Stomach smooth muscle (tissue), 2 donors: ENCODE results near the gene OR1D5.
A peak's percentile ranks its signal among the peaks of the same experiment; 100 is the strongest.
"Not testable (repeated sequence)": the region's sequence is repeated elsewhere in the genome, so short reads cannot be mapped to it uniquely, and the experiment has no call there.

ENCODE experiments used
- H3K27ac ChIP-seq: one replicate; pipeline ENCODE4 v1.7.0; 2013; ENCODE audit warnings: mild to moderate bottlenecking, low read length, inconsistent platforms
- H3K27me3 ChIP-seq, 2 donors: one replicate each; pipeline ENCODE4 v1.7.0; 2013; ENCODE audit warnings: low read length in 2 of 2; ENCODE audit not compliant: insufficient read depth in 2 of 2, control insufficient read depth in 1 of 2
- H3K36me3 ChIP-seq, 2 donors: one replicate each; pipeline ENCODE4 v1.7.0; 2013; ENCODE audit warnings: low read length in 2 of 2; ENCODE audit not compliant: control insufficient read depth in 2 of 2, insufficient read depth in 2 of 2
- H3K4me1 ChIP-seq: one replicate; pipeline ENCODE4 v1.7.0; 2013; ENCODE audit warnings: low read length; ENCODE audit not compliant: control insufficient read depth, insufficient read depth
- H3K4me3 ChIP-seq, 2 donors: one replicate each; pipeline ENCODE4 v1.7.0; 2013; ENCODE audit warnings: low read length in 2 of 2
- H3K9ac ChIP-seq, 2 donors: one replicate each; pipeline ENCODE4 v1.7.0; 2013; ENCODE audit warnings: low read length in 2 of 2, mild to moderate bottlenecking in 1 of 2
- H3K9me3 ChIP-seq, 2 donors: one replicate each; pipeline ENCODE4 v1.7.0; 2013; ENCODE audit warnings: low read length in 2 of 2; ENCODE audit not compliant: control insufficient read depth in 2 of 2
- donor health status: healthy.
- donor health status: Pancreatic carcinoma.

OR1D5 gene, protein sequence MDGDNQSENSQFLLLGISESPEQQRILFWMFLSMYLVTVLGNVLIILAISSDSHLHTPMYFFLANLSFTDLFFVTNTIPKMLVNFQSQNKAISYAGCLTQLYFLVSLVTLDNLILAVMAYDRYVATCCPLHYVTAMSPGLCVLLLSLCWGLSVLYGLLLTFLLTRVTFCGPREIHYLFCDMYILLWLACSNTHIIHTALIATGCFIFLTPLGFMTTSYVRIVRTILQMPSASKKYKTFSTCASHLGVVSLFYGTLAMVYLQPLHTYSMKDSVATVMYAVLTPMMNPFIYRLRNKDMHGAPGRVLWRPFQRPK

DNA sequence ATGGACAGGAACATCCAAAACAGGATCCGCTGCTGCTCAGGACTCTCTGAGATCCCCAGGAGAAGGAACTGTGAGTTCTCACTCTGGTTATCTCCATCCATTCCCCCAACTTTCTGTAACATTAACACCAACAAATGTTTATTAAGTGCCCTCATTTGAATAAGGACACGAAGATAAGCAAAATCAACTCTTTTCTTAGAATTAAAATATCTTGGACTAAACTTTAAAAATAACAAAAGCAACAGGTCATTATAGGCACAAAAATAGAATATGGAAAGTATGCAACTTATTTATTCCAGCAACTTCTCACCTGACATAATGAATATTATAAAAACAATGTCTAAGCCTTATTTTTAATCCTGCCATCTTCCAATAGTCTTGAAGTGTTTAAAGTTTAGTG, at the start of gene OR1D5:
Gene OR1D5, minus strand, starts transcription at position 101 of the 400 bp plus-strand sequence. Its CDS starts 0 bp downstream, at position 101.
- not testable (repeated sequence) for H3K9me3 ChIP-seq, H3K27ac ChIP-seq, H3K27me3 ChIP-seq, H3K4me1 ChIP-seq, H3K4me3 ChIP-seq, H3K36me3 ChIP-seq, H3K9ac ChIP-seq

- H3K4me3 ChIP-seq: no peak within 1 kb of the TSS
- H3K9me3 ChIP-seq: peaks cover 3 to 13% of the 10 kb centered on the region in 2 donors
- no peaks in the 10 kb centered on the region for H3K27me3 ChIP-seq
- no peaks in the 10 kb centered on the region for H3K4me1 ChIP-seq
- no peak within 1 kb of the TSS for H3K9ac ChIP-seq
- no peaks in the 10 kb centered on the region for H3K36me3 ChIP-seq
- H3K27ac ChIP-seq: no peak within 1 kb of the TSS
Measured at GRCh38 chr17:3104322-3104721, 40.9 kb upstream of the OR1D5 start, which contains the start of gene OR1D2. Gene OR1D2, minus strand, starts transcription at chr17:3104422. Its CDS starts 11,426 bp downstream, at chr17:3092996.

DNA sequence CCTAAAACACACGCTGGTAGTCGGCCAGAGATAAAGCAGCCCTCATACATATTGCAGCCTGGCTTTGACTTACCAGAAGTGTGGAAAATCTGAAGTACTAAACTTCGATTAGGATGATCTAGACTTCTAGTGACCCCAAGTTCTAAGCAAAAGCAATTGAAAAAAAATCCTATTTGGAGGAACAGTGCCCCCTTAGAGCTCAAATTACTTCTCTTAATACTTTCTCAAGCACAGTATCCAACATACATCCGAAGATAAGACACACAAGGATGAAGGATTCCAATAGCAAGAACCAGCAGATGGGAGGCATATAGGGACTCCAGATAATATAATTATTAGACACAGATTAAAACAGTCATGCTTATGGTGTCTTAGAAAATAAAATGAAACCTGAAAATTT, 10.4 kb upstream of the OR1D5 start:
- not testable (repeated sequence) for H3K9me3 ChIP-seq, H3K36me3 ChIP-seq, H3K27ac ChIP-seq

DNA sequence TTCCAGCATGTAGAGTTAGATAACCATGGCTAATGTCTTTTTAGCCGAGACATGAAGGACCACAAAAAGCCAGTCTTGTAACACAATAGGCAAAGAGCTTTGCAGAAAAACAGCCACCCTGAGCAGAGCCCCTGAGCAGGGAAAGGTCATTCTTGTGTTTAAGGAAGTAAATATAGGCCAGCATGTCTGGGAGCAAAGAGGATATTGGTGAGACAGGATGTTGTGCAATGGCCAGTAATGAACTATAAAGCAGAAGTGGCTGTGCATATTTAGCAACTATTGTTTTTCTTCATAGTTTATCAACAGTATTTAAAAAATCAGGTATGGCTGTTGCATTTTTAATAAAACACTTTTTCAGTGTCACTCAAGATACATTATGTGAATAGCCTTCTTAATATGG, 1.8 kb upstream of the OR1D5 start:
- not testable (repeated sequence) for H3K4me3 ChIP-seq, H3K9ac ChIP-seq, H3K27me3 ChIP-seq, H3K4me1 ChIP-seq, H3K9me3 ChIP-seq, H3K36me3 ChIP-seq, H3K27ac ChIP-seq

More for the DNA sequence above, 10.4 kb upstream of the OR1D5 start:
- H3K4me1 ChIP-seq, H3K27me3 ChIP-seq, H3K9ac ChIP-seq, H3K4me3 ChIP-seq: not testable (repeated sequence)

DNA sequence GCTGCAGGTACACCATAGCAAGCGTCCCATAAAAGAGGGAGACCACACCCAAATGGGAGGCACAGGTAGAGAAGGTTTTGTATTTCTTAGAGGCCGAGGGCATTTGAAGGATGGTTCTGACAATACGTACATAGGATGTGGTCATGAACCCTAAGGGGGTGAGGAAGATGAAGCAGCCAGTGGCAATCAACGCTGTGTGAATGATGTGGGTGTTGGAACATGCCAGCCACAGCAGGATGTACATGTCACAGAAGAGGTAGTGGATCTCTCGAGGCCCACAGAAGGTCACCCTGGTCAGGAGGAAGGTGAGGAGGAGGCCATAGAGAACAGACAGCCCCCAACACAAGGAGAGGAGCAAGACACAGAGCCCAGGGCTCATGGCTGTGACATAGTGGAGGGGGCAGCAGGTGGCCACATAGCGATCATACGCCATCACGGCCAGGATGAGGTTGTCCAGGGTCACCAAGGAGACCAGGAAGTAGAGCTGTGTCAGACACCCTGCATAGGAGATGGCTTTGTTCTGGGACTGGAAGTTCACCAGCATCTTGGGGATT, 506 bp downstream of the OR1D5 start:
- not testable (repeated sequence) for H3K27me3 ChIP-seq, H3K36me3 ChIP-seq, H3K9me3 ChIP-seq, H3K4me1 ChIP-seq, H3K9ac ChIP-seq, H3K4me3 ChIP-seq, H3K27ac ChIP-seq

GRCh38 chr17:3054868-3055267, 8.5 kb downstream of the OR1D5 start:
- H3K4me1 ChIP-seq, H3K4me3 ChIP-seq, H3K36me3 ChIP-seq, H3K27ac ChIP-seq, H3K9me3 ChIP-seq, H3K27me3 ChIP-seq, H3K9ac ChIP-seq: not testable (repeated sequence)

GRCh38 chr17:3049705-3050295, 13.6 kb downstream of the OR1D5 start:
- H3K36me3 ChIP-seq: no peaks in the 10 kb centered on the region
- no peaks in the 10 kb centered on the region for H3K27me3 ChIP-seq
- no peak overlapping the region for H3K27ac ChIP-seq
- H3K4me1 ChIP-seq: peaks cover 8% of the 10 kb centered on the region
- peak overlapping the region in 1 of 2 donors; percentile 95 for H3K4me3 ChIP-seq
- no peaks in the 10 kb centered on the region for H3K9me3 ChIP-seq
- no peak overlapping the region for H3K9ac ChIP-seq

- H3K27ac ChIP-seq: peak overlapping the region; percentile 64
- peaks cover 8% of the 10 kb centered on the region for H3K4me1 ChIP-seq
Measured at GRCh38 chr17:3048727-3049471, 14.5 kb downstream of the OR1D5 start.

GRCh38 chr17:3046753-3047152, 16.7 kb downstream of the OR1D5 start:
- H3K9me3 ChIP-seq: peaks cover 6 to 10% of the 10 kb centered on the region in 2 donors
- no peak overlapping the region for H3K27ac ChIP-seq
- no peak overlapping the region for H3K4me3 ChIP-seq

More at GRCh38 chr17:3048727-3049471, 14.5 kb downstream of the OR1D5 start:
- no peaks in the 10 kb centered on the region for H3K27me3 ChIP-seq
- peaks cover 0 to 6% of the 10 kb centered on the region in 2 donors for H3K9me3 ChIP-seq
- peak overlapping the region; percentile 76 to 84 for H3K9ac ChIP-seq
- H3K36me3 ChIP-seq: no peaks in the 10 kb centered on the region
- H3K4me3 ChIP-seq: peak overlapping the region; percentile 87 to 95

DNA sequence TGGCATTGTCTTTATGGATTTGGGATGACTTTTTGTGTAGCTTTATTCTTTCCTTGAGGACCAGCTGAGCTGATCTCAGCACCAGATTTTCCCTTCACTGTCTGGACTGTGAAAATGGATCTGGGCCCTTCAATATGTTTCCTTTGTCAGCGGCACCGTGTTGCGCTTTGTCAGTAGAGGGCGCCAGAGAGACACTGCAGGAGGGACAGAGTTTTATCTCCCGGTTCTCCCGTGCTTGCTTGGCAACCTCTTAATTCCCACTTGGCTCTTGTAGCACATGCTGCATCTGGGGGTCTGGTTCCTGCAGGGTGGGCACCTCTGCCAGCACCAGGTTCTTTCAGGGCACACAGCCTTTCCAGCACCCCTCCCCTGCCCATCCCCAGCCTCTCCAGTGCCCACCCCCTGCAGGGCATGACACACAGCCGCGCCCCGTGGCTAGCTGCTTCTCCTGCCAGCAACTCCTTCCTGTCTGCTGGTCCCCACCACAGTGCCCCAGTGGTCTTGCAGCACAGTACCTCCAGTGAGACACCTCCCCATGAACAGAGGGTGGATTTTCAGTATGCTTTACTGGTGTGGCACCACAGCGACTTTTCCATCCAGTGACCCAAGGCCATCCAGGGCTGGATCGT, 19.6 kb downstream of the OR1D5 start:
- H3K9me3 ChIP-seq: peaks cover 6 to 10% of the 10 kb centered on the region in 2 donors
- no peak overlapping the region for H3K9ac ChIP-seq
- H3K27ac ChIP-seq: no peak overlapping the region
- H3K4me1 ChIP-seq: peaks cover 2% of the 10 kb centered on the region
- no peaks in the 10 kb centered on the region for H3K36me3 ChIP-seq
- peaks cover 4 to 8% of the 10 kb centered on the region in 2 donors for H3K27me3 ChIP-seq
- no peak overlapping the region for H3K4me3 ChIP-seq

More at GRCh38 chr17:3046753-3047152, 16.7 kb downstream of the OR1D5 start:
- no peaks in the 10 kb centered on the region for H3K36me3 ChIP-seq
- H3K9ac ChIP-seq: no peak overlapping the region
- H3K27me3 ChIP-seq: peaks cover under 1 to 2% of the 10 kb centered on the region in 2 donors
- peaks cover 8% of the 10 kb centered on the region for H3K4me1 ChIP-seq
